ENCODE measurements around the gene SLC43A2. TPM values are rescaled to one million over a fixed set of nuclear protein-coding genes. Genes with fewer than 3 reads are reported as not detected.

The SLC43A2 gene
- total RNA-seq, 2 experiments from 2014 or later, result 9.0 to 10.2 TPM

DNA sequence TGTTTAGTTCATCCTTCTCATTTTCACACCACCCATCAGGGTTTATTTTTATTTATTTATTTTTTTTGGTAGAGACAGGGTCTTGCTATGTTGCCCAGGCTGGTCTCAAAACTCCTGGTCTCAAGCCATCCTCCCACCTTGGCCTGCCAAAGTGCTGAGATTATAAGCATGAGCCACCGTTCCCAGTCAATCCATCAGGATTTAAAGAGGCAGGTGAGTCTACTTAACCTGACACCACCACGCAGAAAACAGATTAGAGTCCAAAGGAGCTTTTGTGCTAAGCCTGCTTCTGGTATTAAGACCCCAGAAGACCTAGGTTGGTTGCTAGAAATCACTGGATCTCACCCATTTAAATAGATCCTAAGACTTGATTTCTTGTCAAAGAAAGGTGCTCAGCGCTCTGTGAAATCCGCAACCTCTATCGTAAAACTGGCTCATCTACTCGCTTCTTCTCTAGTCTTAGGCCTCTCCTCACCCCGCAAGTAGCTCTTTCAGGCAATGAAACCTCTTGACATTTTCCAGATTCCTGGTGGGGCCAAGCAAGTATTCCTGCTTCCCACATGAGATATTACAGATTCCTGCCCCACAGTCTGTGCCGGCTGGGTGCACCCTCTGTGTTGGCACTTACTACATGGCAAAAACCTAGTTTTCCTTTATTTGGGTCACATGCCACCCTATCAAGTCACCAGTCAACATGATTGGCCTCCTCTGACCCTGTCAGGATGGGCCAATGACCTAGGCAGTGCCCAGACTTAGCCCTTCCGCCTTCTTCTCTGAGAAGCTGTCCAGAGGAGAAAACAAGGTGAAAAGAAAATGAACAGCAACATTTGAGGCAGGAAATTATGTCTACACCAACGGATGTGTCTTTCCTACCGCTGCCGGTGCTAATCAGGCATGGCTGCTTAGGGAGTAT lies 75.0 kb downstream of the SLC43A2 start:
- peaks cover 55% of the 10 kb centered on the region for H3K36me3 ChIP-seq (ENCODE audit: insufficient read depth, low read length)
- H3K27me3 Mint-ChIP-seq, result no peaks in the 10 kb centered on the region
- no peak overlapping the region for H3K27ac ChIP-seq (ENCODE audit: low read depth in 1 of 2, low read length in 2 of 2)
- peaks cover 7% of the 10 kb centered on the region for H3K4me1 Mint-ChIP-seq (ENCODE audit: low read depth)
- intact Hi-C loops (cut with DNase I, micrococcal nuclease), result no loop called here
- H3K36me3 Mint-ChIP-seq (ENCODE audit: low read depth), result peaks cover 72% of the 10 kb centered on the region
- no peak overlapping the region for H3K4me3 Mint-ChIP-seq
- TF ChIP-seq, protein P1, sequence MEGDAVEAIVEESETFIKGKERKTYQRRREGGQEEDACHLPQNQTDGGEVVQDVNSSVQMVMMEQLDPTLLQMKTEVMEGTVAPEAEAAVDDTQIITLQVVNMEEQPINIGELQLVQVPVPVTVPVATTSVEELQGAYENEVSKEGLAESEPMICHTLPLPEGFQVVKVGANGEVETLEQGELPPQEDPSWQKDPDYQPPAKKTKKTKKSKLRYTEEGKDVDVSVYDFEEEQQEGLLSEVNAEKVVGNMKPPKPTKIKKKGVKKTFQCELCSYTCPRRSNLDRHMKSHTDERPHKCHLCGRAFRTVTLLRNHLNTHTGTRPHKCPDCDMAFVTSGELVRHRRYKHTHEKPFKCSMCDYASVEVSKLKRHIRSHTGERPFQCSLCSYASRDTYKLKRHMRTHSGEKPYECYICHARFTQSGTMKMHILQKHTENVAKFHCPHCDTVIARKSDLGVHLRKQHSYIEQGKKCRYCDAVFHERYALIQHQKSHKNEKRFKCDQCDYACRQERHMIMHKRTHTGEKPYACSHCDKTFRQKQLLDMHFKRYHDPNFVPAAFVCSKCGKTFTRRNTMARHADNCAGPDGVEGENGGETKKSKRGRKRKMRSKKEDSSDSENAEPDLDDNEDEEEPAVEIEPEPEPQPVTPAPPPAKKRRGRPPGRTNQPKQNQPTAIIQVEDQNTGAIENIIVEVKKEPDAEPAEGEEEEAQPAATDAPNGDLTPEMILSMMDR (IDR thresholded peaks at IDR 0.05), result no peak
- no peak overlapping the region for H3K4me3 ChIP-seq (ENCODE audit: low read length)
- H3K4me1 ChIP-seq (ENCODE audit: insufficient read depth, low read length), result no peaks in the 10 kb centered on the region
- H3K27ac Mint-ChIP-seq, result no peak overlapping the region
- DNase-seq (no peak), ATAC-seq (ENCODE audit: poor library complexity) (no peak)
- ChIA-PET POLR2A (interaction anchor here (1.0 kb wide), 1 partner anchor 273 kb away, joined by 3 read pairs; no protein-coding TSS in a partner anchor), CTCF (no interaction called here)
- no peaks in the 10 kb centered on the region for H3K27me3 ChIP-seq (ENCODE audit: control insufficient read depth in 1 of 2, insufficient read depth in 2 of 2, low read length in 2 of 2)
- H3K9me3 ChIP-seq (ENCODE audit: control insufficient read depth in 1 of 2, insufficient read depth in 1 of 2, low read length in 2 of 2), result no peaks in the 10 kb centered on the region
- H3K9me3 Mint-ChIP-seq, result no peaks in the 10 kb centered on the region

DNA sequence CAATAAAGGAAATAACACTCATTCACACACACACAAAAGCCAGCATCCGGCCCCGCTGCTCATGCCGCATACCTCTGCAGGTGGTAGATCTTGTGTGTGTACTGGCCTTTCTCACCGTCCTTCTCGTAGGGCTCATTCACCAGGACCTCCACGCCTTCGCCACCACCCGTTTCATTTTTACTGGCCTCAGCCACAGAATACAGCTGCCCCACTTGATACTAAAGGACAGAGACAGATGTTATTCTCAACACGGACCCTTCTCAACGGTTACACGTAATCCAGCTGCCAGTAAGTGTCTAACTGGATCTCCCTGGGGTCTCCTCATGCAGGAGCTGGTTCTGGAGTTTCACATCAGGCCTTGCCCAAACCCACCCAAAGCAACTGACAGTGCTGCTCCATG lies 75.7 kb downstream of the SLC43A2 start:
- ATAC-seq (ENCODE audit: poor library complexity), result no peak
- no peaks in the 10 kb centered on the region for H3K4me1 ChIP-seq (ENCODE audit: insufficient read depth, low read length)
- intact Hi-C loops (cut with DNase I, micrococcal nuclease), result no loop called here
- no peak overlapping the region for H3K4me3 ChIP-seq (ENCODE audit: low read length)
- Mint-ChIP-seq H3K36me3 (ENCODE audit: low read depth) (peaks cover 79% of the 10 kb centered on the region), H3K9me3 (no peaks in the 10 kb centered on the region), H3K4me1 (ENCODE audit: low read depth) (peaks cover 7% of the 10 kb centered on the region), H3K27ac (no peak overlapping the region), H3K4me3 (no peak overlapping the region), H3K27me3 (no peaks in the 10 kb centered on the region)
- TF ChIP-seq, protein P1 (IDR thresholded peaks at IDR 0.05), result no peak
- H3K27ac ChIP-seq (ENCODE audit: low read depth in 1 of 2, low read length in 2 of 2), result no peak overlapping the region
- CTCF ChIA-PET, result no interaction called here
- no peaks in the 10 kb centered on the region for H3K9me3 ChIP-seq (ENCODE audit: control insufficient read depth in 1 of 2, insufficient read depth in 1 of 2, low read length in 2 of 2)
- DNase-seq, result no peak
- H3K27me3 ChIP-seq (ENCODE audit: control insufficient read depth in 1 of 2, insufficient read depth in 2 of 2, low read length in 2 of 2), result no peaks in the 10 kb centered on the region
- H3K36me3 ChIP-seq (ENCODE audit: insufficient read depth, low read length), result peaks cover 61% of the 10 kb centered on the region
- POLR2A ChIA-PET, result no interaction called here

DNA sequence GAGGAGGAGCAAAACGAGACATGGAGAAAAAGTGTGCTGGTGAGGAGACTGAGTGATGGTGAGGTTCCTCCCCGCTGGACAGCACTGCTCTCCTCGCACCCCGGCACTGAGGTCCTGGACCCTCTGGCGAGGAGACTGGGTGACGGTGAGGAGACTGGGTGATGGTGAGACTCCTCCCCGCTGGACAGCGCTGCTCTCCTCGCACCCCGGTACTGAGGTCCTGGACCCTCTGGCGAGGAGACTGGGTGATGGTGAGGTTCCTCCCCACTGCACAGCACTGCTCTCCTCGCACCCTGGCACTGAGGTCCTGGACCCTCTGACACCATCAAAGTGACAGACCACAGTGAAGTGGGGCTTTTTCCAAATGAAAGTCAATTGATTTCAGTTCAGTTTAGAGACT lies 76.9 kb downstream of the SLC43A2 start:
- Histone ChIP-seq H3K36me3 (ENCODE audit: insufficient read depth, low read length) (peaks cover 58% of the 10 kb centered on the region), H3K4me3 (ENCODE audit: low read length) (no peak overlapping the region), H3K9me3 (ENCODE audit: control insufficient read depth in 1 of 2, insufficient read depth in 1 of 2, low read length in 2 of 2) (no peaks in the 10 kb centered on the region), H3K27ac (ENCODE audit: low read depth in 1 of 2, low read length in 2 of 2) (no peak overlapping the region), H3K4me1 (ENCODE audit: insufficient read depth, low read length) (no peaks in the 10 kb centered on the region), H3K27me3 (ENCODE audit: control insufficient read depth in 1 of 2, insufficient read depth in 2 of 2, low read length in 2 of 2) (no peaks in the 10 kb centered on the region)
- ATAC-seq (ENCODE audit: poor library complexity) (no peak), DNase-seq (no peak)
- Mint-ChIP-seq H3K4me1 (ENCODE audit: low read depth) (peaks cover 7% of the 10 kb centered on the region), H3K27me3 (no peaks in the 10 kb centered on the region), H3K9me3 (no peaks in the 10 kb centered on the region), H3K36me3 (ENCODE audit: low read depth) (peaks cover 76% of the 10 kb centered on the region), H3K27ac (no peak overlapping the region), H3K4me3 (no peak overlapping the region)
- intact Hi-C loops (cut with DNase I, micrococcal nuclease), result no loop called here
- ChIA-PET CTCF (no interaction called here), POLR2A (no interaction called here)
- TF ChIP-seq, protein P1 (IDR thresholded peaks at IDR 0.05), result no peak

Data from CD4-positive, alpha-beta T cell (primary cell).